Measurements from ENCODE around the gene PRDM11. TPM values are rescaled to one million over a fixed set of nuclear protein-coding genes. Genes with fewer than 3 reads are reported as not detected.
A peak's percentile ranks its signal among the peaks of the same experiment; 100 is the strongest.

PRDM11 gene
- total RNA-seq, 1 donor from 2014 or later, result 17.3 TPM

- no peak for ATAC-seq (ENCODE audit: poor library complexity)
- DNase-seq, result no peak
- intact Hi-C loops (cut with DNase I), result no loop called here
Measured at GRCh38 chr11:45152740-45153595, 6.5 kb downstream of the PRDM11 start.

GRCh38 chr11:45154276-45154675 is 7.8 kb downstream of the PRDM11 start:
- DNase-seq (no peak), ATAC-seq (ENCODE audit: poor library complexity) (no peak)
- intact Hi-C loops (cut with DNase I), result no loop called here

GRCh38 chr11:45155058-45155551 is 8.7 kb downstream of the PRDM11 start:
- intact Hi-C loops (cut with DNase I), result no loop called here
- no peak for DNase-seq
- no peak for ATAC-seq (ENCODE audit: poor library complexity)

GRCh38 chr11:45155627-45156180 is 9.3 kb downstream of the PRDM11 start:
- intact Hi-C loops (cut with DNase I), result no loop called here
- ATAC-seq (ENCODE audit: poor library complexity), result no peak
- DNase-seq, result no peak

- no peak for DNase-seq
- intact Hi-C loops (cut with DNase I), result no loop called here
- no peak for ATAC-seq (ENCODE audit: poor library complexity)
Measured at GRCh38 chr11:45156201-45156600, 9.8 kb downstream of the PRDM11 start.

GRCh38 chr11:45156741-45157140 is 10.3 kb downstream of the PRDM11 start:
- ATAC-seq (ENCODE audit: poor library complexity), result no peak
- intact Hi-C loops (cut with DNase I), result no loop called here
- no peak for DNase-seq

- ATAC-seq (ENCODE audit: poor library complexity) (no peak), DNase-seq (no peak)
- intact Hi-C loops (cut with DNase I), result no loop called here
Measured at GRCh38 chr11:45157247-45158209, 11.1 kb downstream of the PRDM11 start.

GRCh38 chr11:45158210-45158731 is 11.8 kb downstream of the PRDM11 start:
- peak; percentile 65 for DNase-seq

GRCh38 chr11:45158891-45159605 is 12.6 kb downstream of the PRDM11 start:
- intact Hi-C loops (cut with DNase I), result no loop called here
- DNase-seq (no peak), ATAC-seq (ENCODE audit: poor library complexity) (peak; percentile 13)

More at GRCh38 chr11:45158210-45158731, 11.8 kb downstream of the PRDM11 start:
- ATAC-seq (ENCODE audit: poor library complexity), result peak; percentile 62
- intact Hi-C loops (cut with DNase I), result no loop called here

- DNase-seq (no peak), ATAC-seq (ENCODE audit: poor library complexity) (no peak)
- intact Hi-C loops (cut with DNase I), result no loop called here
Measured at GRCh38 chr11:45159781-45160365, 13.4 kb downstream of the PRDM11 start.

GRCh38 chr11:45161252-45162063 is 15.0 kb downstream of the PRDM11 start:
- ATAC-seq (ENCODE audit: poor library complexity) (peak; percentile 60), DNase-seq (peak; percentile 69)
- intact Hi-C loops (cut with DNase I), result no loop called here

GRCh38 chr11:45162064-45162375 is 15.6 kb downstream of the PRDM11 start:
- ATAC-seq (ENCODE audit: poor library complexity) (no peak), DNase-seq (no peak)
- intact Hi-C loops (cut with DNase I), result no loop called here

GRCh38 chr11:45162916-45163879 is 16.8 kb downstream of the PRDM11 start:
- no peak for DNase-seq
- intact Hi-C loops (cut with DNase I), result no loop called here

GRCh38 chr11:45163956-45164575 is 17.6 kb downstream of the PRDM11 start:
- intact Hi-C loops (cut with DNase I), result no loop called here
- DNase-seq (no peak), ATAC-seq (ENCODE audit: poor library complexity) (peak; percentile 24)

More at GRCh38 chr11:45162916-45163879, 16.8 kb downstream of the PRDM11 start:
- ATAC-seq (ENCODE audit: poor library complexity), result no peak

- intact Hi-C loops (cut with DNase I), result no loop called here
- no peak for ATAC-seq (ENCODE audit: poor library complexity)
- no peak for DNase-seq
Measured at GRCh38 chr11:45165386-45165785, 18.9 kb downstream of the PRDM11 start.

Measured in Right ventricle myocardium superior (tissue), 1 donor.